Neural cell (in vitro differentiated cells): ENCODE data around the gene CXCL1. TPM values are rescaled to one million over a fixed set of nuclear protein-coding genes. Genes with fewer than 3 reads are reported as not detected.

ENCODE experiments used
- H2AFZ ChIP-seq: fragments of 200-600, 300-800 bp; sonication (generic), shearing (Covaris generic); 2 replicates; pipeline ENCODE4 v1.6.0; 2014; ENCODE audit warnings: low read depth, mild to moderate bottlenecking, antibody characterized with exemption, low read length, moderate library complexity
- H3F3A ChIP-seq: fragments of 200-600 bp; shearing (Covaris generic); 2 replicates; pipeline ENCODE4 v1.6.1; 2016; ENCODE audit warnings: mild to moderate bottlenecking, moderate library complexity, mixed read lengths, antibody characterized with exemption, low read length; ENCODE audit not compliant: insufficient read depth, poor library complexity, severe bottlenecking
- H3K27ac ChIP-seq: fragments of 200-600, 300-800 bp; sonication (generic), shearing (Covaris generic); 2 replicates; pipeline ENCODE4 v1.5.1; 2014; ENCODE audit warnings: mild to moderate bottlenecking, low read length, moderate library complexity
- H3K27me3 ChIP-seq: fragments of 300-800, 200-600 bp; sonication (generic), shearing (Covaris generic); 2 replicates; pipeline ENCODE4 v1.6.0; 2014; ENCODE audit warnings: mild to moderate bottlenecking, low read depth, low read length, moderate library complexity; ENCODE audit not compliant: insufficient read depth
- H3K36me3 ChIP-seq: fragments of 300-800, 200-600 bp; sonication (generic), shearing (Covaris generic); 2 replicates; pipeline ENCODE4 v1.5.1; 2014; ENCODE audit warnings: mild to moderate bottlenecking, antibody characterized with exemption, low read length, moderate library complexity; ENCODE audit not compliant: insufficient read depth
- H3K4me2 ChIP-seq: fragments of 300-800, 200-600 bp; sonication (generic), shearing (Covaris generic); 2 replicates; pipeline ENCODE4 v1.6.0; 2014; ENCODE audit warnings: mild to moderate bottlenecking, low read length
- H3K4me3 ChIP-seq: fragments of 300-800, 200-600 bp; sonication (generic), shearing (Covaris generic); 2 replicates; pipeline ENCODE4 v1.5.1; 2014; ENCODE audit warnings: mild to moderate bottlenecking, low read length, moderate library complexity
- H3K79me2 ChIP-seq: fragments of 200-600 bp; shearing (Covaris generic); replicated peaks from 2 replicates; pipeline ENCODE4 v1.6.0; 2014; ENCODE audit warnings: mild to moderate bottlenecking, low read length, moderate library complexity; ENCODE audit not compliant: insufficient read depth
- H3K9ac ChIP-seq: fragments of 300-800, 200-600 bp; sonication (generic), shearing (Covaris generic); 2 replicates; pipeline ENCODE4 v1.6.1; 2016; ENCODE audit warnings: mild to moderate bottlenecking, low read length, mixed read lengths
- H3K9me2 ChIP-seq: fragments of 200-600 bp; shearing (Covaris generic); 2 replicates; pipeline ENCODE4 v1.6.1; 2016; ENCODE audit warnings: mild to moderate bottlenecking, low read length, mixed read lengths; ENCODE audit not compliant: insufficient read depth
- H3K9me3 ChIP-seq: fragments of 200-600, 300-800 bp; sonication (generic), shearing (Covaris generic); 2 replicates; pipeline ENCODE4 v1.6.1; 2016; ENCODE audit warnings: mild to moderate bottlenecking, mixed run types, low read length, moderate library complexity, mixed read lengths
- H4K20me1 ChIP-seq: fragments of 200-600 bp; shearing (Covaris generic); 2 replicates; pipeline ENCODE4 v1.6.1; 2016; ENCODE audit warnings: mild to moderate bottlenecking, mixed run types; ENCODE audit not compliant: insufficient read depth
- CTCF ChIP-seq: fragments of 450-650 bp; IDR thresholded peaks from 2 replicates; pipeline ENCODE4 v1.5.1; 2014; ENCODE audit warnings: antibody characterized with exemption, mild to moderate bottlenecking, moderate library complexity; ENCODE audit not compliant: poor library complexity, severe bottlenecking
- EP300 ChIP-seq: fragments of 450-650 bp; conservative IDR thresholded peaks from 2 replicates; pipeline ENCODE4 v1.6.1; 2014; ENCODE audit warnings: antibody characterized with exemption, mild to moderate bottlenecking, moderate library complexity; ENCODE audit not compliant: poor library complexity, severe bottlenecking
- EZH2 ChIP-seq: fragments of 200-600, 300-800 bp; shearing (Covaris generic), sonication (generic); IDR thresholded peaks from 2 replicates; pipeline ENCODE4 v1.6.1; 2014; ENCODE audit warnings: antibody characterized with exemption, low read length, borderline replicate concordance, mild to moderate bottlenecking; ENCODE audit not compliant: insufficient read depth, poor library complexity, severe bottlenecking
- MXI1 ChIP-seq: fragments of 450-650 bp; conservative IDR thresholded peaks from 2 replicates; pipeline ENCODE4 v1.6.1; 2014; ENCODE audit warnings: antibody characterized with exemption, mild to moderate bottlenecking; ENCODE audit not compliant: poor library complexity, severe bottlenecking
- POLR2AphosphoS5 ChIP-seq: IDR thresholded peaks from 2 replicates; pipeline ENCODE4 v1.6.1; 2012
- RAD21 ChIP-seq: fragments of 450-650 bp; conservative IDR thresholded peaks from 2 replicates; pipeline ENCODE4 v1.6.1; 2014; ENCODE audit warnings: antibody characterized with exemption, mild to moderate bottlenecking, moderate library complexity
- REST ChIP-seq: IDR thresholded peaks from 2 replicates; pipeline ENCODE4 v1.6.1; 2012; ENCODE audit warnings: borderline replicate concordance
- SMC3 ChIP-seq: fragments of 450-650 bp; conservative IDR thresholded peaks from 2 replicates; pipeline ENCODE4 v1.6.1; 2014; ENCODE audit warnings: antibody characterized with exemption, mild to moderate bottlenecking, moderate library complexity; ENCODE audit not compliant: poor library complexity
- TAF1 ChIP-seq: IDR thresholded peaks from 2 replicates; pipeline ENCODE4 v1.6.1; 2012; ENCODE audit warnings: low read depth
- polyA plus RNA-seq: library from polyadenylated mRNA; depleted of rRNA; stranded (reverse); fragments of >200 nt; gene quantifications from 2 replicates; pipeline ENCODE4 v1.2.3, GENCODE V29; 2014

CXCL1 gene
- polyA plus RNA-seq, 1 donor from 2014 or later: not detected

- Histone ChIP-seq H3K27ac (no peak overlapping the region), H3K79me2 (no peaks in the 10 kb centered on the region), H3K27me3 (no peaks in the 10 kb centered on the region), H3K36me3 (no peaks in the 10 kb centered on the region), H3F3A (no peaks in the 10 kb centered on the region), H4K20me1 (no peaks in the 10 kb centered on the region), H3K9ac (no peak overlapping the region), H3K9me2 (no peaks in the 10 kb centered on the region), H3K9me3 (no peaks in the 10 kb centered on the region), H3K4me2 (no peak overlapping the region), H3K4me3 (no peak overlapping the region), H2AFZ (no peak overlapping the region)
- TF ChIP-seq SMC3 (no peak), RAD21 (no peak), CTCF (no peak), EZH2 (no peak), EP300 (no peak), POLR2AphosphoS5 (no peak), REST (no peak), TAF1 (no peak), MXI1 (no peak)
Measured at GRCh38 chr4:73853718-73854473, 15.3 kb upstream of the CXCL1 start.

- H3K27ac ChIP-seq: no peak overlapping the region
- H3K9ac ChIP-seq: no peak overlapping the region
- no peak overlapping the region for H3K4me3 ChIP-seq
- no peaks in the 10 kb centered on the region for H3K9me3 ChIP-seq
- H3K9me2 ChIP-seq: no peaks in the 10 kb centered on the region
- TF ChIP-seq RAD21 (no peak), SMC3 (no peak), MXI1 (no peak), POLR2AphosphoS5 (no peak), TAF1 (no peak), REST (no peak), CTCF (no peak), EP300 (no peak), EZH2 (no peak)
- H4K20me1 ChIP-seq: no peaks in the 10 kb centered on the region
- H3K79me2 ChIP-seq: no peaks in the 10 kb centered on the region
- H3F3A ChIP-seq: no peaks in the 10 kb centered on the region
- H3K36me3 ChIP-seq: no peaks in the 10 kb centered on the region
- H3K4me2 ChIP-seq: no peak overlapping the region
- no peak overlapping the region for H2AFZ ChIP-seq
- H3K27me3 ChIP-seq: no peaks in the 10 kb centered on the region
Measured at GRCh38 chr4:73855406-73855805, 13.8 kb upstream of the CXCL1 start.
